AML-193 (cell line): ENCODE measurements around the gene BTBD6.
A peak's percentile ranks its signal among the peaks of the same experiment; 100 is the strongest.
"Not testable (repeated sequence)": the region's sequence is repeated elsewhere in the genome, so short reads cannot be mapped to it uniquely, and the experiment has no call there.

Experiments used
- DNase-seq, 2 experiments: peaks; one replicate each; lab custom pipeline; 2025; lab: John Stamatoyannopoulos, UW

BTBD6 gene

GRCh38 chr14:105294142-105294597 lies 45.8 kb downstream of the BTBD6 start:
- peak in 1 of 2 experiments; percentile 7 for DNase-seq

- not testable (repeated sequence) for DNase-seq
Observed at GRCh38 chr14:105297311-105297710, 49.0 kb downstream of the BTBD6 start.

DNA sequence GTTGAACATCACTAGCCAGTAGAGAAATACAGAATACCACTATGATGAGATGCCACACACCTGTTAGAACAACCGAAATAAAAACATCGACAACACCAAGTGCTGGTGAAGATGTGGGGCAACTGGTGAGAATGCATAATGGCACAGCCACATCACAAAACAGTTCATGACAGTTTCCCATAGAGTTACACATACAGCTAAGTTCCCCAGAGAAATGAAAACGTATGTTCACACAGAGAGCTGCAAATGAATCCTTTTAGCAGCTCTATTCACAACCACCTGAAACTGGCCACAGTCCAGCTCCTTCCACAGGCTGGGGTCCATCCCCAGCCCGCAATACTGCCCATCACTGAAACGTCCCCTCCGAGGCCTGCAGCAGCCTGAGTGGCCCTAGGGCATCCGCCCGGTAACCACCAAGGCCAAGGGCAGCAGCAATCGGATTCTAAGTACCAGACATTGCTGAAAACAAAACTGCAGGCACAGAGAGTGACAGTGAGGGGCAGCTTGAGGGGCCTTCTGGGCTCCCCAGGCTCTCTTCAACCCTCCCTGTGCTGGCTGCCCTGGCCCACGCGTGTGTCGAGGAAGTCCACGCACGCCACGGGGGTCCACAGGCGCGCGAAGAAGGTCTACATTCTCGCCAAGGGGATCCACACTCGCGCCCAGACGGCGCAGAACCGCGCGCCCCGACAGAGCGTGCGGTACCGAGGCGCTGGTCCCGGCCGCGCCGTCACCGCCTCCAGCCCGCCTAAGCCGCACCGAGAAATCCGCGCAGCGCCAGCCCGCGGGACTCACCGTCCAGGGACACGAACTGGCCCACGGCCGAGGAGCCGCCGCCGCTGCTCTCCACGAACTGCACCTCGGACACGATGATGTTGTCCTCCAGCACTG lies 51.6 kb downstream of the BTBD6 start:
- peak in 1 of 2 experiments; percentile 7 for DNase-seq
